ENCODE measurements around the gene KLK3. TPM values are rescaled to one million over a fixed set of nuclear protein-coding genes. Genes with fewer than 3 reads are reported as not detected.
"Not testable (repeated sequence)": the region's sequence is repeated elsewhere in the genome, so short reads cannot be mapped to it uniquely, and the experiment has no call there.

Gene KLK3
- not detected for polyA plus RNA-seq (2013, experiment 1 of 2)
- polyA plus RNA-seq (2013, experiment 2 of 2), result not detected

DNA sequence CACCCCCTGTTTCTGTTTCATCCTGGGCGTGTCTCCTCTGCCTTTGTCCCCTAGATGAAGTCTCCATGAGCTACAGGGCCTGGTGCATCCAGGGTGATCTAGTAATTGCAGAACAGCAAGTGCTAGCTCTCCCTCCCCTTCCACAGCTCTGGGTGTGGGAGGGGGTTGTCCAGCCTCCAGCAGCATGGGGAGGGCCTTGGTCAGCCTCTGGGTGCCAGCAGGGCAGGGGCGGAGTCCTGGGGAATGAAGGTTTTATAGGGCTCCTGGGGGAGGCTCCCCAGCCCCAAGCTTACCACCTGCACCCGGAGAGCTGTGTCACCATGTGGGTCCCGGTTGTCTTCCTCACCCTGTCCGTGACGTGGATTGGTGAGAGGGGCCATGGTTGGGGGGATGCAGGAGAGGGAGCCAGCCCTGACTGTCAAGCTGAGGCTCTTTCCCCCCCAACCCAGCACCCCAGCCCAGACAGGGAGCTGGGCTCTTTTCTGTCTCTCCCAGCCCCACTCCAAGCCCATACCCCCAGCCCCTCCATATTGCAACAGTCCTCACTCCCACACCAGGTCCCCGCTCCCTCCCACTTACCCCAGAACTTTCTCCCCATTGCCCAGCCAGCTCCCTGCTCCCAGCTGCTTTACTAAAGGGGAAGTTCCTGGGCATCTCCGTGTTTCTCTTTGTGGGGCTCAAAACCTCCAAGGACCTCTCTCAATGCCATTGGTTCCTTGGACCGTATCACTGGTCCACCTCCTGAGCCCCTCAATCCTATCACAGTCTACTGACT lies at the start of gene KLK3:
Gene KLK3 (plus strand): TSS at position 280 of the 775 bp plus-strand sequence. CDS start 41 bp downstream, at position 321.
- Histone ChIP-seq H3K9ac (ENCODE audit: low read length) (no peak within 1 kb of the TSS), H3K23ac (ENCODE audit: low read length) (no peak within 1 kb of the TSS), H4K8ac (ENCODE audit: low read depth, low read length) (no peak within 1 kb of the TSS), H2BK15ac (replicated peaks; ENCODE audit: low read depth) (no peak within 1 kb of the TSS), H3K79me1 (ENCODE audit: low read length) (no peaks in the 10 kb centered on the region), H3K27me3 (ENCODE audit: insufficient read depth, low read length, poor library complexity) (no peaks in the 10 kb centered on the region), H2AK5ac (ENCODE audit: low read length) (no peak within 1 kb of the TSS), H3K4ac (ENCODE audit: low read depth, low read length) (no peak within 1 kb of the TSS), H3K4me2 (ENCODE audit: low read length) (no peak within 1 kb of the TSS), H3K4me3 (ENCODE audit: low read length) (no peak within 1 kb of the TSS), H4K5ac (ENCODE audit: low read length) (no peak within 1 kb of the TSS), H3K79me2 (ENCODE audit: control insufficient read depth, insufficient read depth, low read length) (no peaks in the 10 kb centered on the region), H3K4me1 (ENCODE audit: control insufficient read depth, low read depth, low read length) (no peaks in the 10 kb centered on the region), H2BK120ac (ENCODE audit: low read depth, low read length) (no peak within 1 kb of the TSS), H3K27ac (ENCODE audit: low read depth, low read length) (no peak within 1 kb of the TSS), H3K36me3 (ENCODE audit: control insufficient read depth, insufficient read depth, low read length) (no peaks in the 10 kb centered on the region), H3K18ac (ENCODE audit: low read length) (no peak within 1 kb of the TSS), H3K56ac (ENCODE audit: low read length) (no peak within 1 kb of the TSS), H2BK5ac (ENCODE audit: low read length) (no peak within 1 kb of the TSS)
- no CpG with 5 or more reads among the region's 9 CpGs for WGBS (ENCODE audit: extremely low coverage, insufficient coverage, low lambda C conversion rate)
- DNase-seq, result no peak

DNA sequence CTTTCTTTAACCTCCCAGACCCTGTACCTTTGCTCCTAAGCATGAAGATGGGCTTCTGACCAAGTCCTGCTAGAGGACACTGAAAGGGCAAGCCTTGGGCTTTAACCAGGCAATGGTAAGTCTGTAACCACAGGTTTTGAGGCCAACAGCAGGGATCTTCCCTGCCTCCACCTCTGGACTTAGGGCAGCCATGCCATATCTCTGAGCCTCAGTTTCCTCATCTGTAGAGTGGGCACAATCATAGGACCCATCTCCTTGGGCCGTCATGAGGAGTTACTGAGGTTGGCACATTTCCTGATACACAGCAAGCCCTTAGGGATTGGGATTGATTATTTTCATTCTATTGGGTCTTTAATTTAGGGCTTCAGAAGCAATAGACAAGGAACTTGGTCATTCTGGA lies 45.9 kb upstream of the KLK3 start:
- Histone ChIP-seq H3K18ac (ENCODE audit: low read length) (no peak overlapping the region), H3K23ac (ENCODE audit: low read length) (no peak overlapping the region), H3K27me3 (ENCODE audit: insufficient read depth, low read length, poor library complexity) (no peaks in the 10 kb centered on the region), H3K4ac (ENCODE audit: low read depth, low read length) (no peak overlapping the region), H2AK5ac (ENCODE audit: low read length) (no peak overlapping the region), H3K4me2 (ENCODE audit: low read length) (no peak overlapping the region), H4K5ac (ENCODE audit: low read length) (no peak overlapping the region), H3K9ac (ENCODE audit: low read length) (no peak overlapping the region), H3K79me1 (ENCODE audit: low read length) (no peaks in the 10 kb centered on the region), H3K79me2 (ENCODE audit: control insufficient read depth, insufficient read depth, low read length) (peaks cover 5% of the 10 kb centered on the region), H3K4me1 (ENCODE audit: control insufficient read depth, low read depth, low read length) (no peaks in the 10 kb centered on the region), H4K8ac (ENCODE audit: low read depth, low read length) (no peak overlapping the region), H2BK15ac (replicated peaks; ENCODE audit: low read depth) (no peak overlapping the region), H3K36me3 (ENCODE audit: control insufficient read depth, insufficient read depth, low read length) (no peaks in the 10 kb centered on the region), H3K27ac (ENCODE audit: low read depth, low read length) (no peak overlapping the region), H3K4me3 (ENCODE audit: low read length) (no peak overlapping the region), H2BK120ac (ENCODE audit: low read depth, low read length) (no peak overlapping the region), H2BK5ac (ENCODE audit: low read length) (no peak overlapping the region), H3K56ac (ENCODE audit: low read length) (no peak overlapping the region)
- no CpG with 5 or more reads among the region's 1 CpG for WGBS (ENCODE audit: extremely low coverage, insufficient coverage, low lambda C conversion rate)
- DNase-seq, result no peak

GRCh38 chr19:50811622-50812238 lies 43.0 kb upstream of the KLK3 start:
- not testable (repeated sequence) for H3K18ac ChIP-seq (ENCODE audit: low read length); DNase-seq; H3K4me1 ChIP-seq (ENCODE audit: control insufficient read depth, low read depth, low read length); H3K9ac ChIP-seq (ENCODE audit: low read length); H3K23ac ChIP-seq (ENCODE audit: low read length); H2BK15ac ChIP-seq (replicated peaks; ENCODE audit: low read depth); H3K27ac ChIP-seq (ENCODE audit: low read depth, low read length); H2BK120ac ChIP-seq (ENCODE audit: low read depth, low read length); H3K4me3 ChIP-seq (ENCODE audit: low read length); H2BK5ac ChIP-seq (ENCODE audit: low read length); H2AK5ac ChIP-seq (ENCODE audit: low read length); H3K36me3 ChIP-seq (ENCODE audit: control insufficient read depth, insufficient read depth, low read length); H3K56ac ChIP-seq (ENCODE audit: low read length); H4K8ac ChIP-seq (ENCODE audit: low read depth, low read length); H3K79me1 ChIP-seq (ENCODE audit: low read length); H3K27me3 ChIP-seq (ENCODE audit: insufficient read depth, low read length, poor library complexity); H4K5ac ChIP-seq (ENCODE audit: low read length); H3K4me2 ChIP-seq (ENCODE audit: low read length); H3K79me2 ChIP-seq (ENCODE audit: control insufficient read depth, insufficient read depth, low read length); H3K4ac ChIP-seq (ENCODE audit: low read depth, low read length)
- no CpG with 5 or more reads among the region's 3 CpGs for WGBS (ENCODE audit: extremely low coverage, insufficient coverage, low lambda C conversion rate)

- Histone ChIP-seq H3K4me1 (ENCODE audit: control insufficient read depth, low read depth, low read length) (no peaks in the 10 kb centered on the region), H2BK15ac (replicated peaks; ENCODE audit: low read depth) (no peak overlapping the region), H4K8ac (ENCODE audit: low read depth, low read length) (no peak overlapping the region), H3K79me2 (ENCODE audit: control insufficient read depth, insufficient read depth, low read length) (no peaks in the 10 kb centered on the region), H3K27me3 (ENCODE audit: insufficient read depth, low read length, poor library complexity) (no peaks in the 10 kb centered on the region), H3K27ac (ENCODE audit: low read depth, low read length) (no peak overlapping the region), H3K79me1 (ENCODE audit: low read length) (no peaks in the 10 kb centered on the region), H3K36me3 (ENCODE audit: control insufficient read depth, insufficient read depth, low read length) (no peaks in the 10 kb centered on the region), H2BK5ac (ENCODE audit: low read length) (no peak overlapping the region), H3K23ac (ENCODE audit: low read length) (no peak overlapping the region), H3K4ac (ENCODE audit: low read depth, low read length) (no peak overlapping the region), H3K18ac (ENCODE audit: low read length) (no peak overlapping the region), H2AK5ac (ENCODE audit: low read length) (no peak overlapping the region), H3K56ac (ENCODE audit: low read length) (no peak overlapping the region), H3K4me2 (ENCODE audit: low read length) (no peak overlapping the region), H2BK120ac (ENCODE audit: low read depth, low read length) (no peak overlapping the region), H3K4me3 (ENCODE audit: low read length) (no peak overlapping the region), H4K5ac (ENCODE audit: low read length) (no peak overlapping the region), H3K9ac (ENCODE audit: low read length) (no peak overlapping the region)
- no CpG with 5 or more reads among the region's 3 CpGs for WGBS (ENCODE audit: extremely low coverage, insufficient coverage, low lambda C conversion rate)
- DNase-seq, result no peak
These were observed 42.2 kb upstream of the KLK3 start for GRCh38 chr19:50812474-50812873.

GRCh38 chr19:50814883-50815282 lies 39.8 kb upstream of the KLK3 start:
- Histone ChIP-seq H3K36me3 (ENCODE audit: control insufficient read depth, insufficient read depth, low read length) (no peaks in the 10 kb centered on the region), H3K4ac (ENCODE audit: low read depth, low read length) (no peak overlapping the region), H4K5ac (ENCODE audit: low read length) (no peak overlapping the region), H3K79me2 (ENCODE audit: control insufficient read depth, insufficient read depth, low read length) (no peaks in the 10 kb centered on the region), H2AK5ac (ENCODE audit: low read length) (no peak overlapping the region), H2BK120ac (ENCODE audit: low read depth, low read length) (no peak overlapping the region), H3K4me3 (ENCODE audit: low read length) (no peak overlapping the region), H4K8ac (ENCODE audit: low read depth, low read length) (no peak overlapping the region), H2BK5ac (ENCODE audit: low read length) (no peak overlapping the region), H3K23ac (ENCODE audit: low read length) (no peak overlapping the region), H2BK15ac (replicated peaks; ENCODE audit: low read depth) (no peak overlapping the region), H3K56ac (ENCODE audit: low read length) (no peak overlapping the region), H3K9ac (ENCODE audit: low read length) (no peak overlapping the region), H3K79me1 (ENCODE audit: low read length) (no peaks in the 10 kb centered on the region), H3K4me1 (ENCODE audit: control insufficient read depth, low read depth, low read length) (no peaks in the 10 kb centered on the region), H3K27ac (ENCODE audit: low read depth, low read length) (no peak overlapping the region), H3K27me3 (ENCODE audit: insufficient read depth, low read length, poor library complexity) (peaks cover 4% of the 10 kb centered on the region), H3K4me2 (ENCODE audit: low read length) (no peak overlapping the region), H3K18ac (ENCODE audit: low read length) (no peak overlapping the region)
- no CpG with 5 or more reads among the region's 5 CpGs for WGBS (ENCODE audit: extremely low coverage, insufficient coverage, low lambda C conversion rate)
- DNase-seq, result no peak

Data from mesendoderm (in vitro differentiated cells).